GM18505 (cell line): ENCODE measurements around the gene RPL41.

Experiments
- ATAC-seq: cut with Tn5 transposase; IDR thresholded peaks from one replicate; pipeline ENCODE4 v1.9.1; 2021; ENCODE audit not compliant: unreplicated experiment
- POLR2A ChIP-seq: IDR thresholded peaks from 4 replicates; pipeline ENCODE4 v1.6.1; 2011; ENCODE audit warnings: borderline replicate concordance; ENCODE audit not compliant: insufficient read depth, insufficient read length; ENCODE audit errors: extremely low read depth

Gene RPL41

GRCh38 chr12:56129942-56130495, 13.6 kb downstream of the RPL41 start:
- ATAC-seq = no peak
- TF ChIP-seq POLR2A = no peak

- TF ChIP-seq POLR2A = no peak
- ATAC-seq = no peak
Observed at GRCh38 chr12:56130876-56131275, 14.4 kb downstream of the RPL41 start.

GRCh38 chr12:56134897-56135296, 18.5 kb downstream of the RPL41 start:
- TF ChIP-seq POLR2A = no peak
- no peak for ATAC-seq

- no peak for ATAC-seq
- no peak for TF ChIP-seq POLR2A
Observed at GRCh38 chr12:56137853-56138571, 21.6 kb downstream of the RPL41 start.

GRCh38 chr12:56141946-56142784, 25.7 kb downstream of the RPL41 start:
- no peak for TF ChIP-seq POLR2A
- no peak for ATAC-seq

GRCh38 chr12:56143217-56143616, 26.8 kb downstream of the RPL41 start:
- no peak for ATAC-seq
- no peak for TF ChIP-seq POLR2A

GRCh38 chr12:56143870-56144269, 27.4 kb downstream of the RPL41 start:
- no peak for TF ChIP-seq POLR2A
- no peak for ATAC-seq

GRCh38 chr12:56145217-56145616, 28.8 kb downstream of the RPL41 start:
- ATAC-seq = no peak
- no peak for TF ChIP-seq POLR2A

- ATAC-seq = no peak
- TF ChIP-seq POLR2A = no peak
Observed at GRCh38 chr12:56146492-56147460, 30.3 kb downstream of the RPL41 start.

- ATAC-seq = no peak
- no peak for TF ChIP-seq POLR2A
Observed at GRCh38 chr12:56150563-56150962, 34.1 kb downstream of the RPL41 start.

GRCh38 chr12:56151672-56152131, 35.3 kb downstream of the RPL41 start:
- peak; percentile 49 for ATAC-seq
- TF ChIP-seq POLR2A = no peak

- TF ChIP-seq POLR2A = peak; percentile 85
- ATAC-seq = peak; percentile 82
Observed at GRCh38 chr12:56152132-56152755, 35.8 kb downstream of the RPL41 start, which contains the start of gene MYL6B. Gene MYL6B, plus strand, starts transcription at chr12:56152587. Its CDS starts 1,332 bp downstream, at chr12:56153919.
